ENCODE data around the gene ZMYND11.
"Not testable (repeated sequence)": the region's sequence is repeated elsewhere in the genome, so short reads cannot be mapped to it uniquely, and the experiment has no call there.

ZMYND11 gene

DNA sequence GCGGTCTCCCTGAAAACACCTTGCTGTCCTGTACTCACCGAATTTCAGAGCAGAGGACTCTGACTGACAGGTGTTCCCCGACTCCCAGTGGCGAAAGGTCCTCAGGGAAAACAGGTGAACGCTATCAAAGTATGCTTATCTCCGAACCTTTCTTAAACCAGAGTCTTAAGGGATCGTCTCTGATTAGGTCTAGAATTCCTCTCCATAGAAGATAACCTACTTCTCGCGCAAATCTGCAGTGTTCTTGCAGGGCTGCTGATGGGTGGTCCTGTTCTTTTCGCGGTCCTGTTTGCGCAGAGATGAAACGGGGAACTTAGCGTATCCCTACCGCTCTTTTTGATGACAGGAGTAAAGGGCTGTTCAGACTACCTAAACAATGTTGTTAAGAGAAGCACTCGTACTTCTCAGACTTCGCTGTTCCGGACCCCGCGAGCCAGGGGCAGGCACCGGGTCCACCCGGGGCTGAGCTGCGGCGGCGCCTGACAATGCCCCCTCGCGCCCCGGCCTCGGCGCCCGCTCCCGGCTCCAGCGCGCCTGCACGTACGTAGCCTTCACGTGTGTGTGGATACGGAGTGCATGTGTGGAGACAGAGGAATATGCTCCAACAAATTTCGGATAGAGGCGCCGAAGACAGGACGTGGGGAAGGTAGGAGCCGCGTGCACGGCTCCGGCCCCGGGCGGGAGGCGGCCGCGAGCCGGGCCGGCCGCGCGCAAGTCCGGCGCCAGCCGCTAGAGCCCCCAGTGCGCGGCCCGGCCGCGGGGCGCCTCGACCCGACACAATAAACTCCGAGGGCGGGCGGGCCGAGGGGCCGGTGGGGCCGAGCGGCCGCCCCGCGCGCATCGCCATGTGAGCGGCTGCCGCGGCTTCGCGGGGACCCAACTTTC, 766 bp upstream of the ZMYND11 start:
- no peak for DNase-seq

DNA sequence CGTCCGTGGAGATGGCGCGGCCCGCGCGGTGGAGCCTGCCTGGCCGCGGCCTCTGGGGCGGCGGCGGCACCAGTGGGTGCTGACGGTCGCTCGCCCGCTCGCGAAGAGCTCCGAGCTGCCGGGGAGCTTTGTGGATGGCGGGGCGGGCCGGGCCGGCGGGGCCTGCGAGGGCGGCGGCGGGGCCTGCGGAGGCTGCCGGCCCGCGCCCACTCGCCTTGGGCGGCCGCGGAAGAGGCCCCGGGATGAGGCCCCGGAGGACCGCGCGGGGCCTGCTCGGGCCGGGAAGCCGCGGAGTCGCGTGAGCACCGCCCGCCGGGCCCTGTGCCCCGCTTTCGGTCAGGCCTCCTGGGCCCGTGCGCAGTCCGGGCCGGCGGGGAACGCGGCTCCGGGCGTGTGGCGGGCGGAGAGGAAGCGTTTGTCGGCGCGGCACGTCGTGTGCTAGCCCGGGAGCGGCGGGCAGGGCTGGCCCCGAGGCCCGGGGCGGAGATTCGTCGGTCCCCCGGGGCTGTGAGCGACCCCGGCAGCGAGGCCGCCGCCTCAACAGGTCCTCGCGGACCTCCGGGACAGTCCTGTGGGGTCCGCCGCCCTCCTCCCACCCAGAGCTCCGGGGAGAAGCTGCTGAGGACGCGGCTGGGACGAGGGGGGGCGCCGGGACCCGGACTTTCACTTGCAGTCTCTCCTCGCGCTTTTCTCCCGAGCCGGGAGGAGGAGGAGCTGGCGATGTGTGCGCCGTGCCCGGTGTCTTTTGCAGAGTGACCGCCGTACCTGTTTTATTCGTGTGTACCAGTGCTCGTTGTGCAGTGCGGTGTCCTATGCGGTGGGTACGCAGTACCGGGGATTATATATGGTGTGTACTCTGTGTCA, 578 bp downstream of the ZMYND11 start:
- no peak for DNase-seq

DNA sequence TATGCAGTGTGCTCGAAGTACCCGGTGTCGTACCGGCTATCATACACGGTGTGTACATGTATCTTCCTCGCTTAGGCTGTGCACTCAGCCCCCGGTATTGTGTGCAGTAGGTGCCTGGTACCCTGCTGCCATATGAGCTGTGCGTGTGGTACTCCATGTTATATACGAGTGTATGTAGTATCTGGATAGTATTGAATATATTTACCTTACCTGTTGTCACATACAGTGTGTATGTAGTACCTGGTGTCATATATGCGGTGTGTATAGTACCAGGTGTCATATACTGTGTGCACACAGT, 1.2 kb downstream of the ZMYND11 start:
- no peak for DNase-seq

DNA sequence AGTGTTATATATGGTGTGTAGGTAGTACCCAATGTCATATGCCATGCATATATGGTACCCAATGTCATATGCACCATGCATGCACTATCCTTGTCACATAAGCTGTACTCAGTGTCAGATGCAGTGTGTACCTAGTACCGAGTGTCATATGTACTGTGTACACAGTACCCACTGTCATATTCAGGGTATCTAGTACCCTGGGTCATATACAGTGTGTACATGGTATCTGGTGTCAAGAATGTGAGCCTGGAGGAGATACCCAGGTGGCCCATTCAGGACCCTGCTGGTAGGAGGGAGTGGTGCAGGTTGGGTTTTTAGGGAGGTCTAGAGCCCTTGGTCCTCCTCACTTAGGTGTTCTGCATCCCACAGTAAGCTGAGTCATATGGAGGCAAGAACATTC, 1.8 kb downstream of the ZMYND11 start:
- no peak for DNase-seq

DNA sequence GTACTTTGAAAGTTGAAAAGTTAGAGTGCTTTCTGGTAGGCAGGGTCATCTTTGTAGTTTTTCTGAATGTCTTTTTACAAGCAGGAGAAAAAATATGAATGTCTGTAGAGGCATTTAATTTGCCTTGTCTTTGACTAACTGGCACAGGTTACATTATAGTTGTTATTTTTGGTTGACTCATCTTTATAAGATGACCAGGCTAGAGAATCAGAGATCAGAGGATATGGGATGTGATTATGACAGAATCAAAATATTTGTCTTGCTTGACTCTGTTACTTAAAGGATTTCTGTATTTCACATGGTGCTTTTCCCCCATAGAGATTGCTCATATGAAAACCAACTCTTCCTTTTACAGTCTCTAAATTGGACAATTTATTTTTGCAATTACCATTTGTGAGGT, 2.4 kb downstream of the ZMYND11 start:
- DNase-seq: no peak

DNA sequence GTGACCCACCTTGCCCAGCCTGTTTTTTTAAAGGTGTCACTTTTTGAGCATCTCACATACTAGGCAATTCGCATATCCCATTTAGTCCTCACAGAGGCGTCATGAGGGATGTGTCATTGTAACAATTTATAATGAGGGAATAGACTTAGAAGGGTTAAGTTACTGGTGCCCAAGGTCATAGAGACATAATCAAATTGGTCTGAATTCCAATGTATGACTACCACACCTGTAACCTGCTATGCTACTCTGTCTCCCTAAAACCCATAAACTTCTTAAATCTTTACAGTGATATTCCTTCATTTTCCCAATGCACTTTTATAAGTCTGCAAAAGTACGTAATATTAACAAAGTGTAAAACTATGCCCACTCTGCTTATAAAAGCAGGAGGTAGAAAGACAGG, 7.1 kb downstream of the ZMYND11 start:
- no peak for DNase-seq

DNA sequence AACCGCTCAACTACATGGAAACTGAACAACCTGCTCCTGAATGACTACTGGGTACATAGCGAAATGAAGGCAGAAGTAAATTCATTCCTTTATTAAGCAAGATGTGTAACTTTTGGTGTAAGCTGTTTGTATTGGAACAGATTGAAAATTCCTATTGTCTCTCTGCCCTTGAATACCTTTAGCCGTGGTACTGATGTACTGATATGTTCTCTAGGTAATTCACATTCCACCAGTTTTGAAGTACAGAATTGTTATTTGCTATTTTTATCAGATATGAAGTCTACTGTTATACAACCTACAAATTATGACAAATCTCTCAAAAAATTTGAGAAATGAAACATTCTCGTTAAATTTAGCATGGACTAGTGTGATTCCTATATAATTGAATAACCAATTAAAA, 17.7 kb downstream of the ZMYND11 start:
- DNase-seq: no peak

DNA sequence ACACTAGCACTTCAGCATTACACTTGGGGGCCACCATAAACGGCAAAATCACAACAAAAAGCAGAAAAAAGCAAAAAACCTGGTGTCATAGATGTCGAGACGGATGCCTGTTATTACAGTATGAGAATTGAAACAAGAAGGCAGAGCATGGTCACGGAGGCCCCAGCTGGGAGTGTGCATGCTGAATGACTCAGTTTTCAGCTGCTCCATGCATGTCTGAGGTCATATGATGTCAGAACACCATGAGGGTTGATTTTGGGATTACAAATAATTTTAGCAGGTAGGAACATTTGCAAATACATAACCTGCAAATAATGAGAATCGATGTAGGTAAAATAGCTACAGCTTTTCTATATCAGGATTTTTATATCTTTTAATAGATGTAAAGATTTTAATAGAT, 19.1 kb downstream of the ZMYND11 start:
- no peak for DNase-seq

DNA sequence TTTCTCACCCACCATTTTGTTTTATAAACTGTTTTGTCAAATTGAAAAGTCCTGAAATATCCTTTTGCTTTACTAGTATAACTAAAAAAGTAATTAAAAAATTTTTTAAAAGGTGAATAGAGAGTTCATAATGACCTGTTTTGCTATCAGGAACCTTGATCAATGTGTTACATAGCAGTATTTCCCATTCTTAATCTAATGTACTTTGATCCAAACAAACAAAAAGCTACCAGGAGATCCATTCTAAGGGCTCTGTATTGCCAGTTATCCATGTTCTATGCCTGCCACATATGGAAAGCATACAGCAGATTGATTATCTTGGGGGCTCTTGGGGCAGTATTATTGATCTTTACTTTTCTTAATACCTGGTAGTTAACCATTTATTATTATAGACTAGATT, 32.1 kb downstream of the ZMYND11 start:
- DNase-seq: no peak

DNA sequence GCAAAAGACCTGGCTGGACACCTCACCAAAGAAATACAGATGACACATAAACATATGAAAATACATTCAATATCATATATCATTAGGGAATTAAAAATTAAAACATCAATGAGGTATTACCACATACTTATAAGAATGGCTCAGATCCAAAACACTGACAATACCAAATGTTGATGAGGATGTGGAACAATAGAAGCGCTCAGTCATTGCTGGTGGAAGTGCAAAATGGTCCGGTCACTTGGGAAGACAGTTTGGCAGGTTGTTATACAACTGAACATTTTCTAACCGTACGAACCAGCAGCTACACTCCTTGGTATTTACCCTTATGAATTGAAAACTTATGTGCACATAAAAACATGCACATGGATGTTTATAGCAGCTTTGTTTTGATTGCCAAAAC, 38.5 kb downstream of the ZMYND11 start:
- no peak for DNase-seq

DNA sequence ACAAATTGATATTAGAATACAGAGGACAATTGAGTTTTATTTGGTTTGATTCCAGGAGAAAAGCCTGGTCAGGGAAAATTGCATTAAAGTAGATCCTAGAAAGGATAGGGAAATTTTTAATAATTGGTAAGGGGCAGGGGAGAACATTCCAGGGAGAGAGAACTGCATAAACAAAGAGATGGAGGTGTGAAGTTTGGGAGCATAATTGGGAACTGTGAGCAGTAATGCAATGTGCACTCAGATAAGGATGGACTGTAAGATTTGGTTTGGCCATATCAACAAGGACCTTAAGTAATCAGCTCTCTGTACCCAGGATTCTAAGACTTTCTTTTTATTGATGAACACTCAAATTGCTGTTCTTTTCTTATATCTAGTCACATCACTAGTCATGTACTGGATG, 41.4 kb downstream of the ZMYND11 start:
- no peak for DNase-seq

DNA sequence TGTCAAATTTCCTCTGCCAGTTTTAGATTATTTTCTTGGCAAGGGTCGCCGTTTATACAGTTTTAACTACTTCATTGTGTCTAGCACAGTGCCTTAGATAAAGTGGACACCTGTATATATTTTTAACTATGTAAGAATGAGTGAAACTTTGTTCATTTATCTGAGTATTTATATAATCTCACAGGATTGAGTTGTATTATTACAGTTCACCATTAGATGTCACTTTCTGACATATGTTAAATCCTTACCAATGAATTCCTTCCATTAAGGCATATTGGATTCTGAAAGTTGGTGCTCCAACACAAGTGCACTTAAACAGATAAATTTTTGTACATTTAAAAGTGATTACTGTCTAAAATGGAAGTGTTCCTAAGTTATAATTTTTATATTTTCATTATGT, 43.0 kb downstream of the ZMYND11 start:
- DNase-seq: no peak

DNA sequence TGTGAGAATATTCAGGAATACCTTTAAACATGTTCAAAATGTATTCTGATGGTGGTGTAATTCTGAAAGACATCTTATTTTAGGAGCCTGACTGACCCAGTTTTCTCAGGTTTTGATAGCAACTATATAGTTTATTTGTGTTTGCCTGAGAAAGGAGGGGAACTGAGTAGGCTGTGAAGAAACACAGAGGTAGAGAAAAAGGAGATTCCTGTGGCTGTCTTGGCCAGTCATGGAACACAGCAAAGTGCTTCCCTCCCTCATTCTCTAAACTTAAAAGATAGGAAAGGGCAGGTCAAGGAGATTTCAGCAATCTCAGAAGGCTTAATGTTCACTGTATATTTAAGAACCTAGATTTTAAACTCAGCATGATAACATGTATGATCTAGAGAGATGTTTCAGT, 43.5 kb downstream of the ZMYND11 start:
- DNase-seq: no peak

DNA sequence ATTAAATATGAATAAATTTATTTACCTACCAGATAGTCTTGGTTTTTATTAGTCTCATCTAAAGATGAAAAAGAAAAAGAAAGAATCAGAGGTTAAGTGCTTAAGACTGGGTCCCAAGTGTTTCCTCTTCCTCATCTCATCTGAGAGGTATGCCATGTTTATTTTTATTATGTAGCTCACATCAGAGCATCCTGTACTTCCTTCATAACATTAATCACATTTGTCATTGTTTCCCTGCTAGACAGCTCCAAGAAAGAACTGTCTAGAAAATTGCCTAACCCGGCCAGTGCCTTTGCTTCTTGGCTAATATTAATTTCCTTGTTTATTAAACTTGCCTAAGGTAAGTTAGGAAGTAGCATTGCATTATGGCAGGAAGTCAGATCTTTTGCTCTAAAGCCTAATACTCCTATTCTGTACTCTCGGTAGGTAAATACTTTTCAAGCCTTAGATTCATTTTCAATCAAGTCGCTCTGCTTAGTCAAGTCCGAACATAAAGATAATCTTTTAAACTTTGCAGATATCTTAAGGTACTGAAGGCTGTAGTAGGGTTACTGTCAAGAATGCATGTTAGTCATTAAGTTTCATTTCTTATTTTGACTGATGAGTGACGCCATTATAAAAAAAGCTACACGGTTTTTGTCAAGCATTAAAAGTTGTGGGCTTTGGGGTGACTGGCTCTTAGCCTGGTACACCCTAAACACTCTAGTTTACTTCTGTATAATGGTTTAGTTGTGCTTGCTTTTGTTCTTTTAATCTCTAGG, 47.4 kb downstream of the ZMYND11 start:
- no peak for DNase-seq

DNA sequence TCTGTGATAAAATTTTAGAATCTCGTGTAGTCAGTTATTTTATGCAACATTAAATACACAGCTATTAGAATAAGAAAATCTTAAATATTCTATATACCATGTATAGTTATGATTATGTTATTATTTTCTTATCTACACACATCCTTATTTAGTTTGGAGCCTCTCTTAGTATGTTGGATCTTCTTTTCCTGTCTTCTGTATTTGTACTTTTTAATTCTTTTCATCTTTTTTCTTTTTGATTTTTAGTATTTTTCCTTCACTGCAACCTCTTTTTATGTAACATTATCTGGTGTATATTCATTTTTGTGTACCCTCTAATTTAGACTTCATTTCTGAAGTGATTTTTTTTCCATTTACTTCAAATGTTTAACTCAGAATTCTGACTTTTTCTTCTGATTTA, 48.9 kb downstream of the ZMYND11 start:
- no peak for DNase-seq

DNA sequence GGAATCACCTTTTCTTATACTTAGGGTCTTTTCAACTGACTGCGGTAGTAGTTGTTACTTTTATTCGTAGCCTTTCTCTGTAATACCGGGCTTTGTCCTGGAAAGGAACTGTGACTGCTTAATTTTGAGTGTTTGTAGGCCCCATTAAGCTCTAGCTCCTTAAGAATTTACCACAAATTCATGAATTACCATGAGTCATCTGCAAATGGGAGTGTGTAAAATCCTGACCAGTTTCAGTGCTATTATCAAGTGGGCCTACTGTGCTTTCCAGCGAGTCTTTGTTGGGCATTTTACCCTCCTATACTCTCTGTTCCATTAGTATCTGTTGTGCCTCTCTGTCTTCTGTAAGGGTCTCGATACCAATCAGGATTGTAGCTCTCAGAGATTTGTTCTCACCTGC, 49.7 kb downstream of the ZMYND11 start:
- no peak for DNase-seq

DNA sequence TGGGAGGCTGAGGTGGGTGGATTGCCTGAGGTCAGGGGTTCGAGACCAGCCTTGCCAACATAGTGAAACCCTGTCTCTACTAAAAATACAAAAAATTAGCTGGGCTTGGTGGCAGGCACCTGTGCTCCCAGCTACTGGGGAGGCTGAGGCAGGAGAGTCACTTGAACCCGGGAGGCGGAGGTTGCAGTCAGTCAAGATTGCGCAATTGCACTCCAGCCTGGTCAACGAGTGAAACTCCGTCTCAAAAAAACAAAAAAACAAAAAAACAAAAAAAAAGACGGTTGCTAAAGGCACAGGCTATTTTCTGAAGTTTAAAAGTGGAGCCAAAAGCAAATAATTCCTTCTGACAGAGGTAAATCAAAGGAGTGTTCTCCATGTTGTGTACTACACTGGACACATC, 50.3 kb downstream of the ZMYND11 start:
- not testable (repeated sequence) for DNase-seq

DNA sequence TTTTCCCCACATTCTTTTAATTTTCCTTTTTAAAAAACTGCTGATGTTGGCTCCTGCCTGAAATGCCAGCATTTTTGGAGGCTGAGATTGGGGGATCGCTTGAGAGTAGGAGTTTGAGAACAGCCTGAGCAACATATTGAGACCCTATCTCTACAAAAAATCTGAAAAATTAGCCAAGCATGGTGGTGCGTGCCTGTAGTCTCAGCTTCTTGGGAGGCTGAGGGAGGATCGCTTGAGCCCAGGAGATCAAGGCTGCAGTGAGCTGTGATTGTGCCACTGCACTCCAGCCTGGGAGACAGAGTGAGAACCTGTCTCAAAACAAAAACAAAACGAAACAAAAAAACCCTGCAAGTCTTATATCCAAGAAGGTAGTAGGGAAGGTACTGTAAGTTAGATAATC, 51.7 kb downstream of the ZMYND11 start:
- no peak for DNase-seq

DNA sequence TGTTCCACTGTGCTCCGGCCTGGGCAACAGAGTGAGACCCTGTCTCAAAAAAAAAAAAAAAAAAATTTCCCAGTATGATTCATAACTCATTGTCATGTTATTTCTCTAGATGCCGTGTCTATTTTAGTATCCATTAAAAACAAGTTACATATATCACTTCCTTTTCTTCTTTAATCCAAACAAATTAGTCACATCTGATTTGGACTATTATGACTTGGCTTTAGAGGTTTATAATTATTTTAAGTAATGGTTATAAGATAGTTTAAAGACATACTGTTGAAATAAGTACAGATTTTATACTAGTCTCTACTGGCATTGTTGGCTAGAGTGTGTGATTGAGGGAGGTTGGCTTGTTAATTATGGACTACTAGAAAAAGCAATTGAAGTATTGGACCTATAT, 53.3 kb downstream of the ZMYND11 start:
- DNase-seq: no peak

DNA sequence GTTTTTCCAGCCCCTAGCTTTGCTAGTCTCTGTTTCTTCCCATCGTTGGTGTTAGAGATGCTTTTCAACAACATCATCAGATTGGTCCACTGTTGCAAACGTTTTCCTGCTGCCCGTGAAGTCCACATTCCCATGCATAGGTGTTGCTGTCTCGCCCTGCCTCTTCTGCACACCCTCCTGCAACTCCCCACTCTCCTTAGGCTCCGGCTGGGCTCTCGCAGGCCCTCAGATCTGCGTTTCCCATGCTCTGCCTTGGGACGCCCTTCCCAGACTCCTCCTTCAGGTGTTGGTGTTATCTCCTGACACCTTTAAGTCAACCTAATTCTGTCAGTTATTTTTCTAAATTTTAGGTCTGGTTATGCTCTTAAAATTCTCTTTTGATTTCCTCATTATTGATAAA, 55.0 kb downstream of the ZMYND11 start:
- no peak for DNase-seq

DNA sequence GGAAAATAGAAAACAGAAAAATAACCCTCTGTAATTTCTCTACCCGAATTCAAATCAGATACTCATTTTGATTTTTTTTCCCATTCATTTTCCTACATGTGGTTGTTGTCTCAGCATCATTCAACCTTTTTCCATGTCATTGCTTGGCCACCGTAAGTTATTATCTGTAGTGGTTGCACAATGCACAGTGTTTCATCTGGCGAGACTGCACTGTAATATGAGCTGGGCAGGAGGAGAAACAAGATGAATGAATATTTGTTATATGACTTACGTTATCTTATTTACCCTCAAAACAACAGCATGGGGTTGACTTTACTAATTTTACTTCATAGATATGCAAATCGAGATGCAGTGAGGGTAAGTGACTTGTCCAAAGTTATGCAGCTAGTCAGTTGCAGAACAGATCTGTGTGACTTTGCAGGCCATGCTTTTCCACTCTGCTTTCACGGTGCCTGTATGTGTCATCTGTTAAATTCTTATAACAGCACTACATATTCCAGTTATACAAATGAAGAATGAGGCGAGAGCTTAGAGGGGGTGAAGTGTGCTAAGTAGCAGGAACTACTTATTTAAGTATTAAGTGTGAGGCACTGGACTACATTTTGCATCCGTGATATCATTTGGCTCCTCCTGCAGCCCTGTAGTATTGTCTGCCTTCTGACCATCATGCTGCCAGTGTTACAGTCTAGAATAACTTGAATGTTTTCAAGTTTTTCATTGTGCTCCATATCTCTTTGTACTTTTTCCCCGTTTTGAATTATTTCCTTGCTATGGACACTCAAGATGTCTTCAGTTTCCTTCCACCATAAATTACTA, 56.7 kb downstream of the ZMYND11 start:
- DNase-seq: no peak

DNA sequence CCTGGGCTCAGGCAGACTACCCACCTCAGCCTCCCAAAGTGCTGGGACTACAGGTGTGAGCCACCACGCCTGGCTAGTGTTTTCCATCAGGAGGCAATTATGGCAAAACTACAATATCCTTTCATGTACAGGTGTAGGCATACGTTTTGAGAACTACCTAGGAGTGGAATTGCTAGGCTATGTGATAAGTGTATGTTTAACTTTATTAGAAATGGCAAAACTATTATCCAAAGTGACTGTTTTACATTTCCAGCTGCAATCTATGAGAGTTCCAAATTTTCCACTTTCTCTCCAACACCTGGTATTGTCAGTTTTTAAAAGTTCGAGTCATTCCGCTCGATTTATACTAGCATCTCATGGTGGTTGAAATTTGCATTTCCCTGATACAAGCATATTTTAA, 59.0 kb downstream of the ZMYND11 start:
- no peak for DNase-seq

DNA sequence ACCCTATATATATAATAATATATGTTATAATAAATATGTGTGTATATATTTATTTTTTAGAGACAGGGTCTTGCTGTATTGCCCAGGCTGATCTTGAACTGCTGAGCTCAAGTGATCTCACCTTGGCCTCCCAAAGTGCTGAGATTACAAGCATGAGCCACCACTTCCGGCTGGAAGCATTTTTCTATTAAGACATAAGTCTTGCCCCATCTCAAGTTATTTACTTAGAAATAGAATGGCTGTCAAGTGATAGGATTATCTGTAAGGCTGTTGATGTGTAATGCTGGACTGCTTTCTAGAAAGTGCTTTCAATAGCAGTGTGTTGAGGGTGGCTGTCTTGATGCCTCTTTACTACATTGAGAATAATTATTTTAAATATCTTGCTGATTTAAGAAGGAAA, 65.2 kb downstream of the ZMYND11 start:
- DNase-seq: no peak
